Loucy (cell line): ENCODE results near the gene CCBE1.
A peak's percentile ranks its signal among the peaks of the same experiment; 100 is the strongest.

Experiments used
- H2AFZ ChIP-seq: fragments of 200-600 bp; sonication (generic); 2 replicates; pipeline ENCODE4 v1.6.0; 2016; ENCODE audit warnings: antibody characterized with exemption, mild to moderate bottlenecking, low read length, moderate library complexity
- H3F3A ChIP-seq: fragments of 200-600 bp; 2 replicates; pipeline ENCODE4 v1.6.0; 2016; ENCODE audit warnings: antibody characterized with exemption, low read depth, mild to moderate bottlenecking
- H3K27me3 ChIP-seq: fragments of 200-600 bp; sonication (generic); 2 replicates; pipeline ENCODE4 v1.6.1; 2014; ENCODE audit warnings: low read length, mild to moderate bottlenecking; ENCODE audit not compliant: insufficient read depth, poor library complexity, severe bottlenecking
- H3K36me3 ChIP-seq: fragments of 200-600 bp; sonication (generic); 2 replicates; pipeline ENCODE4 v1.6.1; 2016; ENCODE audit warnings: low read length; ENCODE audit not compliant: insufficient read depth
- H3K4me1 ChIP-seq: fragments of 200-600 bp; sonication (generic); 2 replicates; pipeline ENCODE4 v1.5.1; 2014; ENCODE audit warnings: low read length, mild to moderate bottlenecking; ENCODE audit not compliant: insufficient read depth, poor library complexity, severe bottlenecking
- H3K4me2 ChIP-seq: fragments of 200-600 bp; sonication (generic); 2 replicates; pipeline ENCODE4 v1.6.0; 2014; ENCODE audit warnings: antibody characterized with exemption, low read length, low read depth, mild to moderate bottlenecking; ENCODE audit not compliant: poor library complexity, severe bottlenecking
- H3K4me3 ChIP-seq: fragments of 200-600 bp; sonication (generic); 2 replicates; pipeline ENCODE4 v1.5.1; 2014; ENCODE audit warnings: low read length, mild to moderate bottlenecking, mixed read lengths; ENCODE audit not compliant: poor library complexity, severe bottlenecking
- H3K79me2 ChIP-seq: fragments of 200-600 bp; sonication (generic); 2 replicates; pipeline ENCODE4 v1.6.1; 2014; ENCODE audit warnings: low read length; ENCODE audit not compliant: insufficient read depth
- H3K9ac ChIP-seq: fragments of 200-600 bp; sonication (generic); 2 replicates; pipeline ENCODE4 v1.6.0; 2014; ENCODE audit warnings: mild to moderate bottlenecking, low read depth, low read length, moderate library complexity; ENCODE audit not compliant: poor library complexity, severe bottlenecking
- H3K9me2 ChIP-seq: fragments of 200-600 bp; sonication (generic); replicated peaks from 2 replicates; pipeline ENCODE4 v1.6.1; 2016; ENCODE audit warnings: low read depth, low read length, mixed read lengths
- H3K9me3 ChIP-seq: fragments of 200-600 bp; sonication (generic); 2 replicates; pipeline ENCODE4 v1.6.1; 2014; ENCODE audit warnings: mild to moderate bottlenecking, antibody characterized with exemption, low read length, low read depth; ENCODE audit not compliant: insufficient read depth
- H4K20me1 ChIP-seq: fragments of 200-600 bp; sonication (generic); 2 replicates; pipeline ENCODE4 v1.6.0; 2014; ENCODE audit warnings: antibody characterized with exemption, low read length, mild to moderate bottlenecking; ENCODE audit not compliant: insufficient read depth, poor library complexity, severe bottlenecking
- CTCF ChIP-seq: fragments of 200-600 bp; sonication (generic); conservative IDR thresholded peaks from 2 replicates; pipeline ENCODE4 v1.5.1; 2014; ENCODE audit warnings: mild to moderate bottlenecking, antibody characterized with exemption, low read length
- EZH2phosphoT487 ChIP-seq: fragments of 200-600 bp; IDR thresholded peaks from 2 replicates; pipeline ENCODE4 v1.6.1; 2018; ENCODE audit warnings: antibody characterized with exemption, mild to moderate bottlenecking, moderate library complexity, borderline replicate concordance

The CCBE1 gene

GRCh38 chr18:59613903-59614302, 83.3 kb downstream of the CCBE1 start:
- Histone ChIP-seq H3K36me3 (no peaks in the 10 kb centered on the region), H2AFZ (no peak overlapping the region), H4K20me1 (no peaks in the 10 kb centered on the region), H3K4me1 (peaks cover 28% of the 10 kb centered on the region), H3K4me2 (no peak overlapping the region), H3K79me2 (no peaks in the 10 kb centered on the region), H3K9me2 (no peaks in the 10 kb centered on the region), H3K9ac (no peak overlapping the region), H3F3A (no peaks in the 10 kb centered on the region), H3K4me3 (no peak overlapping the region), H3K27me3 (no peaks in the 10 kb centered on the region), H3K9me3 (no peaks in the 10 kb centered on the region)
- TF ChIP-seq EZH2phosphoT487: no peak

GRCh38 chr18:59612381-59612780, 84.8 kb downstream of the CCBE1 start:
- Histone ChIP-seq H3K9ac (no peak overlapping the region), H3K9me2 (no peaks in the 10 kb centered on the region), H3K79me2 (no peaks in the 10 kb centered on the region), H3K4me2 (no peak overlapping the region), H2AFZ (peak overlapping the region; percentile 10; the same call in 1 of the 2 replicates), H3K4me3 (no peak overlapping the region), H3K36me3 (no peaks in the 10 kb centered on the region), H3F3A (no peaks in the 10 kb centered on the region), H3K4me1 (peaks cover 28% of the 10 kb centered on the region), H3K9me3 (no peaks in the 10 kb centered on the region), H3K27me3 (no peaks in the 10 kb centered on the region), H4K20me1 (no peaks in the 10 kb centered on the region)
- TF ChIP-seq CTCF (no peak), EZH2phosphoT487 (no peak)

- H3F3A ChIP-seq: no peaks in the 10 kb centered on the region
- no peaks in the 10 kb centered on the region for H3K9me2 ChIP-seq
- peak overlapping the region; percentile 14 for H3K9ac ChIP-seq
- H4K20me1 ChIP-seq: no peaks in the 10 kb centered on the region
- H3K79me2 ChIP-seq: no peaks in the 10 kb centered on the region
- H3K36me3 ChIP-seq: no peaks in the 10 kb centered on the region
- H3K27me3 ChIP-seq: no peaks in the 10 kb centered on the region
- no peak for TF ChIP-seq CTCF
- no peak for TF ChIP-seq EZH2phosphoT487
- H3K4me2 ChIP-seq: peak overlapping the region; percentile 55
- H3K4me3 ChIP-seq: peak overlapping the region; percentile 19
- H2AFZ ChIP-seq: peak overlapping the region; percentile 13
- no peaks in the 10 kb centered on the region for H3K9me3 ChIP-seq
- H3K4me1 ChIP-seq: peaks cover 28% of the 10 kb centered on the region
Observed at GRCh38 chr18:59610546-59611140, 86.6 kb downstream of the CCBE1 start.

GRCh38 chr18:59609654-59610053, 87.6 kb downstream of the CCBE1 start:
- Histone ChIP-seq H2AFZ (no peak overlapping the region), H3K4me2 (no peak overlapping the region), H3K79me2 (no peaks in the 10 kb centered on the region), H3K36me3 (no peaks in the 10 kb centered on the region), H3K9ac (no peak overlapping the region), H3K9me2 (no peaks in the 10 kb centered on the region), H3K4me3 (no peak overlapping the region), H3F3A (no peaks in the 10 kb centered on the region), H3K27me3 (no peaks in the 10 kb centered on the region), H4K20me1 (no peaks in the 10 kb centered on the region), H3K9me3 (no peaks in the 10 kb centered on the region), H3K4me1 (peaks cover 28% of the 10 kb centered on the region)
- no peak for TF ChIP-seq EZH2phosphoT487
